IMR-90 (cell line): ENCODE results near the gene CCDC70. TPM values are rescaled to one million over a fixed set of nuclear protein-coding genes. Genes with fewer than 3 reads are reported as not detected.

ENCODE experiments used
- ATAC-seq: fragments of 200-7000 bp; cut with Tn5 transposase; 2 replicates; pipeline ENCODE4 v1.9.1; 2020; ENCODE audit warnings: low read depth, mild to moderate bottlenecking, moderate library complexity
- BruUV-seq: library from RNA; stranded (reverse); fragments of 400-500 nt; replicated peaks from 2 replicates; lab custom pipeline; 2021; lab: Mats Ljungman, UMichigan
- CTCF ChIA-PET: fragments of 300-600 bp; formaldehyde crosslinking; extraction: SDS; loops from one replicate; lab custom pipeline; 2021; ENCODE audit warnings: antibody characterized with exemption; lab: Yijun Ruan, JAX
- POLR2A ChIA-PET: fragments of 300-600 bp; sonication (Branson Sonifier 250); formaldehyde crosslinking; loops from one replicate; lab custom pipeline; 2022; ENCODE audit warnings: antibody characterized with exemption; ENCODE audit not compliant: unreplicated experiment; lab: Charles Lee
- DNase-seq: peaks from one replicate; pipeline ENCODE4 v3.0.0; 2013
- H2AFZ ChIP-seq: replicated peaks from 2 replicates; pipeline ENCODE3; 2013; ENCODE audit warnings: low read length, mild to moderate bottlenecking; ENCODE audit not compliant: poor library complexity
- H2AK5ac ChIP-seq: 2 replicates; pipeline ENCODE4 v1.6.1; 2013; ENCODE audit warnings: low read depth, low read length, inconsistent platforms
- H2AK9ac ChIP-seq: replicated peaks from 2 replicates; pipeline ENCODE3; 2013; ENCODE audit warnings: mild to moderate bottlenecking, low read depth, low read length, moderate library complexity; ENCODE audit not compliant: poor library complexity
- H2BK120ac ChIP-seq: 2 replicates; pipeline ENCODE4 v1.6.1; 2013; ENCODE audit warnings: low read depth, low read length, inconsistent platforms
- H2BK15ac ChIP-seq: 3 replicates; pipeline ENCODE4 v1.6.1; 2013; ENCODE audit warnings: low read depth, low read length, inconsistent platforms
- H2BK20ac ChIP-seq: 2 replicates; pipeline ENCODE4 v1.6.1; 2013; ENCODE audit warnings: low read depth, mild to moderate bottlenecking, inconsistent platforms, low read length, moderate library complexity
- H2BK5ac ChIP-seq: 2 replicates; pipeline ENCODE4 v1.6.1; 2013; ENCODE audit warnings: mild to moderate bottlenecking, low read depth, low read length, inconsistent platforms; ENCODE audit not compliant: poor library complexity, severe bottlenecking
- H3K14ac ChIP-seq: replicated peaks from 2 replicates; pipeline ENCODE4 v1.6.1; 2013; ENCODE audit warnings: low read depth, low read length, inconsistent platforms
- H3K18ac ChIP-seq: 2 replicates; pipeline ENCODE4 v1.6.1; 2013; ENCODE audit warnings: low read depth, low read length, control low read depth
- H3K23ac ChIP-seq: 2 replicates; pipeline ENCODE4 v1.6.1; 2013; ENCODE audit warnings: low read depth, low read length, inconsistent platforms
- H3K27ac ChIP-seq: 2 replicates; pipeline ENCODE4 v1.5.1; 2013; ENCODE audit warnings: mild to moderate bottlenecking, control low read depth, low read length; ENCODE audit not compliant: insufficient read depth
- H3K27me3 ChIP-seq: 2 replicates; pipeline ENCODE4 v1.6.1; 2013; ENCODE audit warnings: low read length; ENCODE audit not compliant: control insufficient read depth, insufficient read depth
- H3K36me3 ChIP-seq: 2 replicates; pipeline ENCODE4 v1.6.1; 2013; ENCODE audit warnings: low read length, mixed read lengths; ENCODE audit not compliant: control insufficient read depth, insufficient read depth
- H3K4ac ChIP-seq: 2 replicates; pipeline ENCODE4 v1.6.1; 2013; ENCODE audit warnings: low read depth, low read length, inconsistent platforms
- H3K4me1 ChIP-seq: 2 replicates; pipeline ENCODE4 v1.6.1; 2013; ENCODE audit warnings: low read length, mixed read lengths; ENCODE audit not compliant: control insufficient read depth, insufficient read depth
- H3K4me2 ChIP-seq: 2 replicates; pipeline ENCODE4 v1.6.1; 2013; ENCODE audit warnings: low read depth, mild to moderate bottlenecking, control low read depth, low read length, moderate library complexity
- H3K4me3 ChIP-seq: 2 replicates; pipeline ENCODE4 v1.5.1; 2013; ENCODE audit warnings: low read depth, mild to moderate bottlenecking, control low read depth, low read length, moderate library complexity; ENCODE audit not compliant: insufficient read depth
- H3K56ac ChIP-seq: 2 replicates; pipeline ENCODE4 v1.6.1; 2013; ENCODE audit warnings: low read length, inconsistent platforms; ENCODE audit not compliant: insufficient read depth; ENCODE audit errors: extremely low read depth
- H3K79me1 ChIP-seq, 2 experiments: 2 replicates each; pipeline ENCODE4 v1.6.1; 2013; ENCODE audit warnings: low read length in 2 of 2, inconsistent platforms in 1 of 2, low read depth in 1 of 2
- H3K9ac ChIP-seq: 2 replicates; pipeline ENCODE4 v1.6.1; 2013; ENCODE audit warnings: low read depth, low read length, control low read depth
- H3K9me1 ChIP-seq: 2 replicates; pipeline ENCODE4 v1.6.1; 2013; ENCODE audit warnings: low read length, inconsistent platforms; ENCODE audit not compliant: insufficient read depth
- H3K9me3 ChIP-seq: 2 replicates; pipeline ENCODE4 v1.6.1; 2013; ENCODE audit warnings: low read length; ENCODE audit not compliant: control insufficient read depth, insufficient read depth
- H4K20me1 ChIP-seq: 2 replicates; pipeline ENCODE4 v1.6.1; 2013; ENCODE audit warnings: low read length, inconsistent platforms; ENCODE audit not compliant: insufficient read depth
- H4K5ac ChIP-seq: 2 replicates; pipeline ENCODE4 v1.6.1; 2013; ENCODE audit warnings: mild to moderate bottlenecking, low read depth, low read length, control low read depth
- H4K8ac ChIP-seq, 2 experiments: 2 replicates each; pipeline ENCODE4 v1.6.1; 2013; ENCODE audit warnings: low read depth in 2 of 2, low read length in 2 of 2, control low read depth in 1 of 2, inconsistent platforms in 1 of 2
- H4K91ac ChIP-seq: 2 replicates; pipeline ENCODE4 v1.6.1; 2013; ENCODE audit warnings: low read depth, low read length, inconsistent platforms; ENCODE audit not compliant: insufficient read depth
- CEBPB ChIP-seq: IDR thresholded peaks from 2 replicates; pipeline ENCODE4 v1.6.1; 2012; ENCODE audit warnings: low read depth, low read length, improper control_type of control experiment
- CHD1 ChIP-seq: IDR thresholded peaks from 2 replicates; pipeline ENCODE4 v1.6.1; 2012; ENCODE audit warnings: low read depth, low read length, improper control_type of control experiment
- MAFK ChIP-seq: IDR thresholded peaks from 2 replicates; pipeline ENCODE4 v1.6.1; 2012; ENCODE audit warnings: low read depth, low read length, improper control_type of control experiment
- MXI1 ChIP-seq: IDR thresholded peaks from 2 replicates; pipeline ENCODE4 v1.6.1; 2012; ENCODE audit warnings: low read depth, mild to moderate bottlenecking, low read length, moderate library complexity, borderline replicate concordance
- NFE2L2 ChIP-seq: fragments of 150-350 bp; IDR thresholded peaks from 2 replicates; pipeline ENCODE4 v1.6.1; 2016; ENCODE audit warnings: low read depth, mild to moderate bottlenecking, low read length
- POLR2A ChIP-seq: IDR thresholded peaks from 2 replicates; pipeline ENCODE4 v1.6.1; 2012; ENCODE audit warnings: mild to moderate bottlenecking, low read depth, low read length
- RAD21 ChIP-seq: IDR thresholded peaks from 2 replicates; pipeline ENCODE4 v1.6.1; 2012; ENCODE audit warnings: low read length, improper control_type of control experiment
- RFX5 ChIP-seq: IDR thresholded peaks from 2 replicates; pipeline ENCODE4 v1.8.0; 2012; ENCODE audit warnings: low read depth, mild to moderate bottlenecking, low read length, moderate library complexity
- SMC3 ChIP-seq: fragments of 150-350 bp; IDR thresholded peaks from 2 replicates; pipeline ENCODE4 v1.6.1; 2016; ENCODE audit warnings: low read depth, mild to moderate bottlenecking, antibody characterized with exemption, low read length, moderate library complexity
- WGBS, 2 experiments: methylation state at CpG; one replicate each; pipeline versions ENCODE4 v1.1.5 to v1.1.7; 2013; ENCODE audit warnings: missing lambda C conversion rate in 2 of 2; ENCODE audit not compliant: insufficient read length in 1 of 2; ENCODE audit errors: extremely low coverage in 2 of 2; 5-methylcytosine and 5-hydroxymethylcytosine counted together
- dilution Hi-C: fragments of 300-500 bp; cut with HindIII; formaldehyde crosslinking; loops from one replicate; pipeline ENCODE4 v1.14.3; 2018; ENCODE audit warnings: low sequenced_read_pairs; ENCODE audit not compliant: unreplicated experiment
- in situ Hi-C: fragments of 300-500 bp; cut with MboI; formaldehyde crosslinking; loops from 3 replicates; pipeline ENCODE4 v1.14.3; 2019; ENCODE audit warnings: low sequenced_read_pairs, inconsistent platforms, mixed read lengths
- intact Hi-C: fragments of 100-400 bp; cut with micrococcal nuclease; formaldehyde crosslinking; loops from 2 replicates; pipeline ENCODE4 v1.10.0; 2022
- polyA plus RNA-seq, 3 experiments: library from polyadenylated mRNA; depleted of rRNA; stranded (reverse); fragments of >200 nt; gene quantifications; 2 replicates each; pipeline ENCODE4 v1.2.3, GENCODE V29; 2012; ENCODE audit warnings: low replicate concordance in 1 of 3
- total RNA-seq: library from RNA; depleted of rRNA; stranded (reverse); fragments of >200 nt; gene quantifications from 2 replicates; pipeline ENCODE4 v1.2.3, GENCODE V29; 2012
- TF ChIP-seq, protein P1 (sequence below): fragments of 150-350 bp; IDR thresholded peaks from 2 replicates; pipeline ENCODE4 v1.6.1; 2017; ENCODE audit warnings: mild to moderate bottlenecking, antibody characterized with exemption, low read length, low read depth
- TF ChIP-seq, protein P2 (sequence below): fragments of 150-350 bp; IDR thresholded peaks from 2 replicates; pipeline ENCODE4 v1.6.1; 2016; ENCODE audit warnings: low read depth, mild to moderate bottlenecking, low read length, moderate library complexity, borderline replicate concordance

Gene CCDC70
- total and polyA plus RNA-seq, 2 of the 4 experiments (the other 2 are of a cell fraction): not detected

DNA sequence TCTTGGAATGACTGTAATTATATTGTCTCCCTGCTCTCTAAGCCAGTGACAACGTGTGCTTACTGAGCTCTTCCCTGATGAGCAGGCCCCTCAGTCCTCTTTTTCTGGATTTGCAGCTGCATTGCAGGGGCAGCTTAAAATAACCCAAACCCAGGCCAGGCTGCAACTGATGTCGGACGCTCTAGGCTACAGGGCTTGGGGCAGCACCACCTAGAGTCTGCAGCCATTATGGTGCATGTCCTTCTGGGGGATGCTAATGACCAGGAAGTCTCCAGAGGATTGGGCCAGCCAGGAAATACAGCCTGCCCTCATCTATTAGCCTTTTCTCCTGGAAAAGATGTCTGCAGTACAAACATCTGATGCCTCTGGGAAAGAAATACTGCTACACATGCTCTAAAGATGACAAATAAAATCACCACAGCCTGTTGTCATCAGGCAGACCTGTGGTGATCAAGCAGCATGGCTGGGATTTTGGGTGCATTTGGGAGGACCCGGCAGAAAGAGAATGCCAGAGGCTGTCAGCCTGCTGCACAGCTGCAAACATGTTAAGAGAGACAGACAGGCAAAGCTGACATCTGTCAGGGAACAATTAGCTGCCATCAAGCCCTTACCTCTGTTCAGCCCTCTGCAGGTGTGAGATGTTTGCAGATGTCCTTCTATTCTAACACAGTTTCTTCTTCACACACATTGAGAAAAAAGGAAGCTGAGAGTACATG, 51.8 kb downstream of the CCDC70 start:
- Histone ChIP-seq H3K9me3 (no peaks in the 10 kb centered on the region), H2AK9ac (no peak overlapping the region), H3K27me3 (peaks cover 26% of the 10 kb centered on the region), H2BK15ac (no peak overlapping the region), H3K18ac (no peak overlapping the region), H2BK120ac (no peak overlapping the region), H3K79me1 (no peaks in the 10 kb centered on the region), H3K9ac (no peak overlapping the region), H4K91ac (no peak overlapping the region), H3K14ac (no peak overlapping the region), H3K4me2 (no peak overlapping the region), H2AFZ (no peak overlapping the region), H4K8ac (no peak overlapping the region), H4K20me1 (no peaks in the 10 kb centered on the region), H3K4ac (no peak overlapping the region), H2BK20ac (no peak overlapping the region), H3K9me1 (no peaks in the 10 kb centered on the region), H3K36me3 (no peaks in the 10 kb centered on the region), H3K27ac (no peak overlapping the region), H3K56ac (no peak overlapping the region), H4K5ac (no peak overlapping the region), H3K4me1 (no peaks in the 10 kb centered on the region), H3K4me3 (no peak overlapping the region), H2AK5ac (no peak overlapping the region), H3K23ac (no peak overlapping the region), H2BK5ac (no peak overlapping the region)
- BruUV-seq: no TSS peak
- TF ChIP-seq CEBPB: no peak
- TF ChIP-seq, protein P1, sequence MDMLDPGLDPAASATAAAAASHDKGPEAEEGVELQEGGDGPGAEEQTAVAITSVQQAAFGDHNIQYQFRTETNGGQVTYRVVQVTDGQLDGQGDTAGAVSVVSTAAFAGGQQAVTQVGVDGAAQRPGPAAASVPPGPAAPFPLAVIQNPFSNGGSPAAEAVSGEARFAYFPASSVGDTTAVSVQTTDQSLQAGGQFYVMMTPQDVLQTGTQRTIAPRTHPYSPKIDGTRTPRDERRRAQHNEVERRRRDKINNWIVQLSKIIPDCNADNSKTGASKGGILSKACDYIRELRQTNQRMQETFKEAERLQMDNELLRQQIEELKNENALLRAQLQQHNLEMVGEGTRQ: no peak
- TF ChIP-seq MAFK: no peak
- TF ChIP-seq POLR2A: no peak
- no peak for TF ChIP-seq MXI1
- no peak for TF ChIP-seq RAD21
- TF ChIP-seq, protein P2, sequence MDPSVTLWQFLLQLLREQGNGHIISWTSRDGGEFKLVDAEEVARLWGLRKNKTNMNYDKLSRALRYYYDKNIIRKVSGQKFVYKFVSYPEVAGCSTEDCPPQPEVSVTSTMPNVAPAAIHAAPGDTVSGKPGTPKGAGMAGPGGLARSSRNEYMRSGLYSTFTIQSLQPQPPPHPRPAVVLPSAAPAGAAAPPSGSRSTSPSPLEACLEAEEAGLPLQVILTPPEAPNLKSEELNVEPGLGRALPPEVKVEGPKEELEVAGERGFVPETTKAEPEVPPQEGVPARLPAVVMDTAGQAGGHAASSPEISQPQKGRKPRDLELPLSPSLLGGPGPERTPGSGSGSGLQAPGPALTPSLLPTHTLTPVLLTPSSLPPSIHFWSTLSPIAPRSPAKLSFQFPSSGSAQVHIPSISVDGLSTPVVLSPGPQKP: no peak
- TF ChIP-seq RFX5: no peak
- TF ChIP-seq NFE2L2: no peak
- TF ChIP-seq SMC3: no peak
- TF ChIP-seq CHD1: no peak
- DNase-seq: no peak
- no peak for ATAC-seq
- in situ Hi-C loops: no loop called here
- intact Hi-C loops: no loop called here
- WGBS, 2 experiments: 100% methylated on average over 1 of the region's 4 CpGs; no CpG with 5 or more reads in 1 of the 2 experiments
- CTCF ChIA-PET: interaction anchor here (0.6 to 1.7 kb wide), 2 partner anchors 18 to 187 kb away, joined by 3 to 4 read pairs; no protein-coding TSS in a partner anchor
- POLR2A ChIA-PET: no interaction called here
- dilution Hi-C loops: no loop called here
